Stimulated activated CD8-positive, alpha-beta memory T cell treated with anti-CD3 and anti-CD28 coated beads, Interleukin-15, amount 100 ng/mL, for 1 hour (primary cell): Measurements from ENCODE around the gene DENND4C.
"Not testable (repeated sequence)": the region's sequence is repeated elsewhere in the genome, so short reads cannot be mapped to it uniquely, and the experiment has no call there.

Experiments used
- DNase-seq: peaks from one replicate; pipeline ENCODE4 v3.0.0-alpha.2; 2020; ENCODE audit warnings: low read depth

Gene DENND4C

GRCh38 chr9:19230355-19231125 is at the start of gene DENND4C:
Gene DENND4C, plus strand, starts transcription at chr9:19230693. Its CDS starts 45,482 bp downstream, at chr9:19276175.
- DNase-seq: peak; percentile 63

GRCh38 chr9:19180991-19181390 is 49.5 kb upstream of the DENND4C start:
- no peak for DNase-seq

GRCh38 chr9:19181561-19181960 is 48.9 kb upstream of the DENND4C start:
- no peak for DNase-seq

GRCh38 chr9:19184144-19184917 is 46.2 kb upstream of the DENND4C start:
- peak; percentile 56 for DNase-seq

- no peak for DNase-seq
Observed at GRCh38 chr9:19185191-19185590, 45.3 kb upstream of the DENND4C start.

GRCh38 chr9:19186232-19186631 is 44.3 kb upstream of the DENND4C start:
- DNase-seq: no peak

GRCh38 chr9:19188771-19189170 is 41.7 kb upstream of the DENND4C start:
- no peak for DNase-seq

GRCh38 chr9:19192202-19193028 is 38.1 kb upstream of the DENND4C start:
- DNase-seq: no peak

- no peak for DNase-seq
Observed at GRCh38 chr9:19193029-19193324, 37.5 kb upstream of the DENND4C start.

GRCh38 chr9:19193358-19193973 is 37.0 kb upstream of the DENND4C start:
- DNase-seq: not testable (repeated sequence)

- DNase-seq: no peak
Observed at GRCh38 chr9:19198406-19198805, 32.1 kb upstream of the DENND4C start.

GRCh38 chr9:19199012-19199411 is 31.5 kb upstream of the DENND4C start:
- no peak for DNase-seq

GRCh38 chr9:19200229-19200628 is 30.3 kb upstream of the DENND4C start:
- DNase-seq: no peak

GRCh38 chr9:19201899-19202891 is 28.3 kb upstream of the DENND4C start:
- no peak for DNase-seq

- DNase-seq: no peak
Observed at GRCh38 chr9:19203058-19203457, 27.4 kb upstream of the DENND4C start.

GRCh38 chr9:19208653-19209052 is 21.8 kb upstream of the DENND4C start:
- no peak for DNase-seq

- no peak for DNase-seq
Observed at GRCh38 chr9:19209188-19209587, 21.3 kb upstream of the DENND4C start.

- no peak for DNase-seq
Observed at GRCh38 chr9:19213823-19214222, 16.7 kb upstream of the DENND4C start.

GRCh38 chr9:19216466-19216865 is 14.0 kb upstream of the DENND4C start:
- DNase-seq: no peak

GRCh38 chr9:19221326-19221725 is 9.2 kb upstream of the DENND4C start:
- no peak for DNase-seq

GRCh38 chr9:19223724-19224123 is 6.8 kb upstream of the DENND4C start:
- DNase-seq: no peak
